ENCODE measurements around the gene PLXNA4. TPM values are rescaled to one million over a fixed set of nuclear protein-coding genes. Genes with fewer than 3 reads are reported as not detected.

Gene PLXNA4
- total and polyA plus RNA-seq, 2 donors, result 1.6 to 6.5 TPM

DNA sequence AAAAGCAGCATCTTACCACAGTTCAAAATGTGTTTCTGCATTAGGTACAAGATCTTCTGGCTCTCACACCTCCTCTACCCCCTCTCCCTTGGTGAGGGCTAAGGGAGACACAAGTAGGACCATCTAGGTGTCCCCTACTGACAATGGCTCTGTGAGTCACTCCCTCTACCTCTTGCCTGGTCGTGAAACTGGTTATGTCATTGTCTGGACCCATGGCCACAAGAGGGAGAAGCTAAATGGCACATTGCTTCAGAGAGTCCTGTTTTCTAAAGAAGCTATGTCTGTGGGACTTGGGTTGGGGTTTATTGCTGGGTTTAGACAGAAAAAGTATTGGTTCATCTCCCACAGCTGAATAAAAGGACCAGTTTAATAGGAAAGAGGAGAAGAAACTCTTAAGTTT is 4.0 kb upstream of the PLXNA4 start:
- Histone ChIP-seq H3K27ac (ENCODE audit: low read depth) (no peak overlapping the region), H3K36me3 (ENCODE audit: insufficient read depth) (no peaks in the 10 kb centered on the region), H3K4me3 (ENCODE audit: low read depth, low read length) (no peak overlapping the region), H3K4me1 (ENCODE audit: insufficient read depth) (no peaks in the 10 kb centered on the region)
- no peak for DNase-seq (ENCODE audit: extremely low spot score)
- 44% methylated on average over 1 of the region's 1 CpG for WGBS

DNA sequence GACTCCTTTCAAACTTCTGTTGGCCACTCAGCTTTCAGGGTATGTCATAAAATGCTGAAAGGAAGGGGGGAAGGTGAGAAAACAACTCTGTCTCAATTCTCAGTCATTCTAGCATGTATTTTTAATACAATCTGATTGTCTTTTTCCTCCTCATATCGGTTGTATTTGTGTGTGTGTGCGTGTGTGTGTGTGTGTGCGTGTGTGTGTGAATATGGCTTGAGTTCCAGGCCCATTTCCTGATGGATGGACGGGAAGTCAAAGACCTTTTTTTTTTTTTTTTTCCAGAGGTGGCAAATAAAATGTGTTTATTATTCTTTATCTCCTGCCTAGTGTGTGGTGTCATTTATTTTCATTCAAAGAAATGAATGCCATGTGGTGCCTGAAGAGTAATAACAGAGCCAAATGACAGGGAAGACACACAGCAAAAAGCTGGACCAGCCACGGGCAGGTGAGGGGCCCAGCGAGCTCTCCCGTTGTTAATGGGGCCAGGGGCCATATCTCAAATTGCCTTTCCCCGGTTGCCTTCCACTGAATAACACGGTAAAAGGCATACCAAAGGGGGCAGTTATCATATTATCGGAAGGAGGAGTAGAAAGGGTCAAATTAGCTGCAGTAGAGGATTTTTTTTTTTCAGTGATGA is 3.1 kb upstream of the PLXNA4 start:
- 88% methylated on average over 10 of the region's 10 CpGs for WGBS
- H3K27ac ChIP-seq (ENCODE audit: low read depth), result no peak overlapping the region
- no peak for DNase-seq (ENCODE audit: extremely low spot score)
- no peak overlapping the region for H3K4me3 ChIP-seq (ENCODE audit: low read depth, low read length)
- H3K4me1 ChIP-seq (ENCODE audit: insufficient read depth), result no peaks in the 10 kb centered on the region
- H3K36me3 ChIP-seq (ENCODE audit: insufficient read depth), result no peaks in the 10 kb centered on the region

- Histone ChIP-seq H3K36me3 (ENCODE audit: insufficient read depth) (no peaks in the 10 kb centered on the region), H3K4me3 (ENCODE audit: low read depth, low read length) (no peak overlapping the region), H3K27ac (ENCODE audit: low read depth) (no peak overlapping the region), H3K4me1 (ENCODE audit: insufficient read depth) (no peaks in the 10 kb centered on the region)
- 95% methylated on average over 3 of the region's 3 CpGs for WGBS
- no peak for DNase-seq (ENCODE audit: extremely low spot score)
These were observed 2.6 kb upstream of the PLXNA4 start for GRCh38 chr7:132578826-132579225.

DNA sequence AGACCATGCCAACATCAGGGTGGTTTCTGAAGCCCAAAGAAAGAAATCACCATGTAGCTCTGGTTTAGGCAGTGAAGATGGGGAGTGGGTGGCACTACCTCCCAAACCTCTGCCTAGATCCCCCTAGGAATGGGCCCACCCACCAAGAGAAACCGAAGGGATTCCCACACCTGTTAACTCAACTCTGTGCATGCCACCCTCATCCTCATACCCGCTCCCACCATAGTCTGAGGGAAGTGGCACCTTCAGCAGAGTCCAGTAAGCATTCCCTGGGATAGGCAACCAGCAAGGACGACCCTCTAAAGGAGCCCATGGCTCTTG is 1.7 kb upstream of the PLXNA4 start:
- 95% methylated on average over 3 of the region's 3 CpGs for WGBS
- no peaks in the 10 kb centered on the region for H3K4me1 ChIP-seq (ENCODE audit: insufficient read depth)
- no peak for DNase-seq (ENCODE audit: extremely low spot score)
- no peaks in the 10 kb centered on the region for H3K36me3 ChIP-seq (ENCODE audit: insufficient read depth)
- no peak overlapping the region for H3K4me3 ChIP-seq (ENCODE audit: low read depth, low read length)
- H3K27ac ChIP-seq (ENCODE audit: low read depth), result no peak overlapping the region

DNA sequence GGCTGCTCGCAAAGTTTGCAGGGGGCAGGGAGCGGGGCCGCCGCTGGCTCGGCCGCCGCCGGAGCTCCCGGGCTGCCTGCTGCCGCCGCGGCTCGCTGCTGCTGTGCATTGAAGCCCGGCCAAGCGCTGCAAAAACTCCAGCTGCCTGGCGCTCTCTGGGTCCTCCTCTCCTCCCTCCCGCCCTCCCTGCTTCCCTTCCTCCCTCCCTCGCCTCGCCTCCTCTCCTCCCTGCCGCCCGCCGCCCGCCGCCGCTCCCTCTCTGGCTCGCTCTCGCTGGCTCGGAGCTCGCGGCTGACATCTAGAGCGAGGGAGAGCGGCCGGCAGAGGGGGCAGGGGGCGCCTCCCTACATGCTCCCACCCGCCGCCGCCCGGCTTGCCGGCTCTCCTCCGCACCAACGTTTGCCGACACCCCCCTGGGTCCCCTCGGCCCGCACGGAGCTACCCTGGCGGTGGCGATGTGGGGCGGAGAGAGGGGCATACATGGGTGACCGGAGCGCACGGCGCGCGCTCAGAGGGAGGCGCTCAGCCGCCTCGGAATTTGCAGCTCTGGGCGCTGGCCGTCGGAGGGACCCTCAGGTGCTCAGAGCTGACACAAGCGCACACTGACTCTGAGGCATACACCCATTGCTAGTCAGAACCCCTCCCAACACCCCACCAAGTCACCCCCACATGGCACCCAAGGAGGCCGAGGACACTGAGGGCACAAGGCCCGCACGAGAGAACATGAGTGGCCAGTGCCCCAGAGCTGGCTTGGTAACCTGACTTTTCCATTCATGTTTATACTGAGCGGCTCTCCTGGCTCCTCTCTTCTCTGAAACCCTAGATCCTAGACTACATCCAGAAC is 1.2 kb upstream of the PLXNA4 start:
- 7% methylated on average over 61 of the region's 65 CpGs for WGBS
- Histone ChIP-seq H3K4me3 (ENCODE audit: low read depth, low read length) (peak overlapping the region; percentile 53), H3K36me3 (ENCODE audit: insufficient read depth) (no peaks in the 10 kb centered on the region), H3K27ac (ENCODE audit: low read depth) (no peak overlapping the region), H3K4me1 (ENCODE audit: insufficient read depth) (no peaks in the 10 kb centered on the region)
- DNase-seq (ENCODE audit: extremely low spot score), result peak; percentile 64

GRCh38 chr7:132576721-132577085 is 433 bp upstream of the PLXNA4 start:
- no peaks in the 10 kb centered on the region for H3K4me1 ChIP-seq (ENCODE audit: insufficient read depth)
- no peak overlapping the region for H3K27ac ChIP-seq (ENCODE audit: low read depth)
- H3K4me3 ChIP-seq (ENCODE audit: low read depth, low read length), result peak overlapping the region; percentile 53
- WGBS, result under 1% methylated on average over 55 of the region's 55 CpGs
- H3K36me3 ChIP-seq (ENCODE audit: insufficient read depth), result no peaks in the 10 kb centered on the region
- DNase-seq (ENCODE audit: extremely low spot score), result no peak

- DNase-seq (ENCODE audit: extremely low spot score), result no peak
These were observed 770 bp downstream of the PLXNA4 start for GRCh38 chr7:132575419-132575981.

GRCh38 chr7:132574223-132574622 is 2.0 kb downstream of the PLXNA4 start:
- Histone ChIP-seq H3K4me3 (ENCODE audit: low read depth, low read length) (no peak overlapping the region), H3K27ac (ENCODE audit: low read depth) (no peak overlapping the region), H3K36me3 (ENCODE audit: insufficient read depth) (no peaks in the 10 kb centered on the region), H3K4me1 (ENCODE audit: insufficient read depth) (no peaks in the 10 kb centered on the region)
- WGBS, result 57% methylated on average over 8 of the region's 8 CpGs
- no peak for DNase-seq (ENCODE audit: extremely low spot score)

More at GRCh38 chr7:132575419-132575981, 770 bp downstream of the PLXNA4 start:
- Histone ChIP-seq H3K36me3 (ENCODE audit: insufficient read depth) (no peaks in the 10 kb centered on the region), H3K4me1 (ENCODE audit: insufficient read depth) (no peaks in the 10 kb centered on the region), H3K4me3 (ENCODE audit: low read depth, low read length) (peak overlapping the region; percentile 53), H3K27ac (ENCODE audit: low read depth) (no peak overlapping the region)
- 1% methylated on average over 27 of the region's 27 CpGs for WGBS

GRCh38 chr7:132573251-132573955 is 2.9 kb downstream of the PLXNA4 start:
- Histone ChIP-seq H3K4me3 (ENCODE audit: low read depth, low read length) (no peak overlapping the region), H3K27ac (ENCODE audit: low read depth) (no peak overlapping the region)
- WGBS, result 53% methylated on average over 13 of the region's 13 CpGs

DNA sequence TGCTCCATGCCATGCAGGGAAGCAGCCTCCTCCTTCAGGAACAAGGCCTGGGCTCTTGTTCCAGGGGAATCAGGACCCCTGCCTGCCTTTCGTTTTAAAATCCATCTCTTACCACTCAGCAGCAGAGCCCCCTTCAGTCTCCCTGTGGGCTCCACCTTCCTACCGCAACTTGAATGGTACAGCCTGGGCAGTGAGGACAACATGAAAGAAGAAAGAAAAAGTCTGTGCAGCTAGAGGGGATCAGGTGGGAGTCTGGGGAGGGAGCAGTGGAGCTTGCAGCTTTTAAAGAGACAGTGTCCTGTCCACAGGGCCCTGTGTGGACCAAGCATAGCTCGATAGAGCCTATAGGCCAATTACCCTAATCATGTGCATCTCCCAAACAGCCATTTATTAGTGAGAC is 3.7 kb downstream of the PLXNA4 start:
- DNase-seq (ENCODE audit: extremely low spot score), result no peak
- H3K36me3 ChIP-seq (ENCODE audit: insufficient read depth), result no peaks in the 10 kb centered on the region
- H3K27ac ChIP-seq (ENCODE audit: low read depth), result no peak overlapping the region
- H3K4me1 ChIP-seq (ENCODE audit: insufficient read depth), result no peaks in the 10 kb centered on the region
- H3K4me3 ChIP-seq (ENCODE audit: low read depth, low read length), result no peak overlapping the region
- WGBS, result 73% methylated on average over 3 of the region's 3 CpGs

More at GRCh38 chr7:132573251-132573955, 2.9 kb downstream of the PLXNA4 start:
- Histone ChIP-seq H3K4me1 (ENCODE audit: insufficient read depth) (no peaks in the 10 kb centered on the region), H3K36me3 (ENCODE audit: insufficient read depth) (no peaks in the 10 kb centered on the region)
- DNase-seq (ENCODE audit: extremely low spot score), result no peak

DNA sequence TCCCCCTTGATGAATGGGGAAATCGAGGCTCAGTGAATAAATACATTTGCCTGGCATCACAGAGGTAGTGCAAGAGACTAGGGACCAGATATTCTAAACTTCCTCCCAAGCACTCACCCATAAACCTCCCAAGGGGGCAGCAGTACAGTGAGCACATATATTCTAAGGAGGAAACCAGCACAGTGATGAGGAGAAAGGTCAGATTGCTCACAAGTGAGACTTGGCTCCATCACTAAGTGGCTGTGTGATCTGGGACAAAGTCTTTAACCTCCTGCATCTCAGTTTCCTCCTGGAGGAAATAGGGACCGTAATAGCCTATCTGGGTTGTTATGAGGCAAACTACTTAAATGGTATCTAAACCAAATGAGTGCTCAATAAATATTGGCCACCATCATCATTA is 4.3 kb downstream of the PLXNA4 start:
- Histone ChIP-seq H3K4me3 (ENCODE audit: low read depth, low read length) (no peak overlapping the region), H3K36me3 (ENCODE audit: insufficient read depth) (no peaks in the 10 kb centered on the region), H3K27ac (ENCODE audit: low read depth) (no peak overlapping the region), H3K4me1 (ENCODE audit: insufficient read depth) (no peaks in the 10 kb centered on the region)
- no peak for DNase-seq (ENCODE audit: extremely low spot score)
- WGBS, result 80% methylated on average over 2 of the region's 2 CpGs

GRCh38 chr7:132569884-132570614 is 6.2 kb downstream of the PLXNA4 start:
- Histone ChIP-seq H3K4me1 (ENCODE audit: insufficient read depth) (no peaks in the 10 kb centered on the region), H3K36me3 (ENCODE audit: insufficient read depth) (no peaks in the 10 kb centered on the region), H3K4me3 (ENCODE audit: low read depth, low read length) (no peak overlapping the region), H3K27ac (ENCODE audit: low read depth) (no peak overlapping the region)
- DNase-seq (ENCODE audit: extremely low spot score), result no peak
- 72% methylated on average over 9 of the region's 9 CpGs for WGBS

- Histone ChIP-seq H3K36me3 (ENCODE audit: insufficient read depth) (no peaks in the 10 kb centered on the region), H3K4me3 (ENCODE audit: low read depth, low read length) (no peak overlapping the region), H3K27ac (ENCODE audit: low read depth) (no peak overlapping the region), H3K4me1 (ENCODE audit: insufficient read depth) (no peaks in the 10 kb centered on the region)
- WGBS, result 86% methylated on average over 2 of the region's 2 CpGs
- no peak for DNase-seq (ENCODE audit: extremely low spot score)
These were observed 7.3 kb downstream of the PLXNA4 start for GRCh38 chr7:132568962-132569361.

Measured in urinary bladder (tissue), 4 donors.